ENCODE results near the gene ATP10A. TPM values are rescaled to one million over a fixed set of nuclear protein-coding genes. Genes with fewer than 3 reads are reported as not detected.

The ATP10A gene, protein sequence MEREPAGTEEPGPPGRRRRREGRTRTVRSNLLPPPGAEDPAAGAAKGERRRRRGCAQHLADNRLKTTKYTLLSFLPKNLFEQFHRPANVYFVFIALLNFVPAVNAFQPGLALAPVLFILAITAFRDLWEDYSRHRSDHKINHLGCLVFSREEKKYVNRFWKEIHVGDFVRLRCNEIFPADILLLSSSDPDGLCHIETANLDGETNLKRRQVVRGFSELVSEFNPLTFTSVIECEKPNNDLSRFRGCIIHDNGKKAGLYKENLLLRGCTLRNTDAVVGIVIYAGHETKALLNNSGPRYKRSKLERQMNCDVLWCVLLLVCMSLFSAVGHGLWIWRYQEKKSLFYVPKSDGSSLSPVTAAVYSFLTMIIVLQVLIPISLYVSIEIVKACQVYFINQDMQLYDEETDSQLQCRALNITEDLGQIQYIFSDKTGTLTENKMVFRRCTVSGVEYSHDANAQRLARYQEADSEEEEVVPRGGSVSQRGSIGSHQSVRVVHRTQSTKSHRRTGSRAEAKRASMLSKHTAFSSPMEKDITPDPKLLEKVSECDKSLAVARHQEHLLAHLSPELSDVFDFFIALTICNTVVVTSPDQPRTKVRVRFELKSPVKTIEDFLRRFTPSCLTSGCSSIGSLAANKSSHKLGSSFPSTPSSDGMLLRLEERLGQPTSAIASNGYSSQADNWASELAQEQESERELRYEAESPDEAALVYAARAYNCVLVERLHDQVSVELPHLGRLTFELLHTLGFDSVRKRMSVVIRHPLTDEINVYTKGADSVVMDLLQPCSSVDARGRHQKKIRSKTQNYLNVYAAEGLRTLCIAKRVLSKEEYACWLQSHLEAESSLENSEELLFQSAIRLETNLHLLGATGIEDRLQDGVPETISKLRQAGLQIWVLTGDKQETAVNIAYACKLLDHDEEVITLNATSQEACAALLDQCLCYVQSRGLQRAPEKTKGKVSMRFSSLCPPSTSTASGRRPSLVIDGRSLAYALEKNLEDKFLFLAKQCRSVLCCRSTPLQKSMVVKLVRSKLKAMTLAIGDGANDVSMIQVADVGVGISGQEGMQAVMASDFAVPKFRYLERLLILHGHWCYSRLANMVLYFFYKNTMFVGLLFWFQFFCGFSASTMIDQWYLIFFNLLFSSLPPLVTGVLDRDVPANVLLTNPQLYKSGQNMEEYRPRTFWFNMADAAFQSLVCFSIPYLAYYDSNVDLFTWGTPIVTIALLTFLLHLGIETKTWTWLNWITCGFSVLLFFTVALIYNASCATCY (N-terminal part only)
- polyA plus RNA-seq (2013, experiment 1 of 4) = 0.41 TPM
- polyA plus RNA-seq (2013, experiment 2 of 4) = 0.27 TPM
- 0.27 TPM for polyA plus RNA-seq (2013, experiment 3 of 4)
- polyA plus RNA-seq (2013, experiment 4 of 4) = 0.45 TPM

DNA sequence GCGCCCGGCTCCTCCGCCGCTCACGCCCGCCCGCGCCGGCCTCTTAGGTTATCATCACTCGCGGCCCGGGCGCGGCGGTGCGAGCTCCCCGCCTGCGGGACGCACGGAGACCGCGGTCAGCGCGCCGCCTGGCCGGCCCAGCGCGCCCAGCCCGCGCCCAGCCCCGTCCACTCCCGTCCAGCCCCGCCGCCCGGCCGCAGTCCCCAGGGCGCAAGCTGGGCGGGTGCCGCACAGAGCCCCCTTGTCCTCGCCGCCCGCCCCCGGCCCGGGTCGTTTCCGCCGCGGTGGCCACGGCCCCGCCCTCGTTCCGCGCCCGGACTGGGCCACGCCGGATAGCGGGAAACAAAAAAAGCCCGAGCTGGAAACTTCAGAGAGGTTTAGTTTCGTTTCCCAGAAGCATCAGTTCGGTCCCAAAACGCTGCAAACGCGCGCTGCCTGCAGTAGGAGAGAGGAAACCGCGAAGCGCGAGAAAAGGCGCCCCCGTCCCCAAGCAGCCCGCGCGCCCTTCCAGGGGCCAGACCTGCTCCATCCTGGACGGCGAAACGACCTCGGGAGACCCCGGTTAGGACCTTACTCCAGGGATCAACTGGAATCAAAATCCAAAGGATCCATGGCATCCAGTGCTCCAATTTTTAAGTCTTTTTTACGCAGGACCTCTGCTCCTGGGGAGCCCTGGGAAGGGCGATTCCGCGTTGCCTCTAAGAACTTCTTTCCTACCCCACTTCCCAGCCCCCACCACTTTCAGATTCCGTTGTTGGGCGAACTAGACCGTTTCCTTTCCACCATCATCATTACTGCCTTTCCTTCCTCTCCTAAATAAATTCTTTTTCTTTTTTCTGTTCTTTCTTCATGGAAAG, at the start of gene ATP10A:
ATP10A (minus strand) TSS at position 217 of the 857 bp plus-strand sequence. CDS start 231 bp downstream, outside the sequence.
- WGBS, 2 experiments = 1 to 2% methylated on average over 85 of the region's 85 CpGs
- Histone ChIP-seq H3K27me3 (ENCODE audit: control insufficient read depth, insufficient read depth, low read length, poor library complexity, severe bottlenecking) (peaks cover 56% of the 10 kb centered on the region), H3K4me3 (ENCODE audit: insufficient read depth, low read depth, low read length) (peak within 1 kb of the TSS; percentile 39), H3K27ac (ENCODE audit: insufficient read depth, low read depth, low read length, poor library complexity, severe bottlenecking) (no peak within 1 kb of the TSS), H3K4me1 (ENCODE audit: control insufficient read depth, insufficient read depth, low read length) (peaks cover 3% of the 10 kb centered on the region), H3K9me3 (ENCODE audit: control insufficient read depth, low read length) (no peaks in the 10 kb centered on the region), H3K36me3 (ENCODE audit: control insufficient read depth, insufficient read depth, low read length) (no peaks in the 10 kb centered on the region)

DNA sequence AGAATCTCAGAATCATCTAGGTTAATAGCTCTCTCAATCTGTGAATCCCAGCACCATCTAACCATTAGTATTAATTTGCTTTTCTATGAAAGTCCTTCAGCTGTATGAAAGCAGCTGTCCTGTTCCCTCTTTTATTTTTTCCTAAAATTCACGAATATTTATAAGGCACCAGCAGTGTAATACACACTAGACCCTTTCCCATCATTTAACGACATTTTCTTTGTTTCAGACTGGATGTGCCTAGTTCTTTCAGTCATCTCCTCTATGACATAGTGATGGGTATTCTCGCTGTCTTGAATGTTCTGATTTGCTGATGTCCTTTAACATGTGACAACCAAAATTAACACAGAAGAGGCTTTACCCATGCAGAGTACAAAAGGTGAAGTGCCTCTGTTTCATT, 48.9 kb upstream of the ATP10A start:
- Histone ChIP-seq H3K9me3 (ENCODE audit: control insufficient read depth, low read length) (no peaks in the 10 kb centered on the region), H3K4me3 (ENCODE audit: insufficient read depth, low read depth, low read length) (no peak overlapping the region), H3K27me3 (ENCODE audit: control insufficient read depth, insufficient read depth, low read length, poor library complexity, severe bottlenecking) (no peaks in the 10 kb centered on the region), H3K4me1 (ENCODE audit: control insufficient read depth, insufficient read depth, low read length) (no peaks in the 10 kb centered on the region), H3K27ac (ENCODE audit: insufficient read depth, low read depth, low read length, poor library complexity, severe bottlenecking) (no peak overlapping the region), H3K36me3 (ENCODE audit: control insufficient read depth, insufficient read depth, low read length) (no peaks in the 10 kb centered on the region)
- 86 to 92% methylated on average over 3 of the region's 3 CpGs for WGBS, 2 experiments

DNA sequence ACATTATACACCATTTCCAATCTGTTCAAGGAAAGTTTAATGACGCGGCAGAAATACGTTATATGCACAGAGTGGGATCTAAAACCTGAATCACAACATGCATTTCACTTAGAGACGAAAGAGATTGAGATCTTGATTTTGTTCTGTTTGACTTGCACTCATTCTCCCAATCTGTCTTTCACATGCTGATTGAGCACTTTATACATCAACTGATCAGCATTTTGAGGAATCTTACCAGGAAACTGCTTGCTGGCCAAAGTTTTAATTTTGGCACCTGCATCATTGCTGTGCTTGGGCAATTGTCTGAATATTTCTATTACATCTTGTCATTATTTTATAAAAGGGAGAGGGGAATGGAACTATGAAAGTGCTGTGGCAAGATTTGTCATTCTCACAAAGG, 47.7 kb upstream of the ATP10A start:
- Histone ChIP-seq H3K36me3 (ENCODE audit: control insufficient read depth, insufficient read depth, low read length) (no peaks in the 10 kb centered on the region), H3K4me3 (ENCODE audit: insufficient read depth, low read depth, low read length) (no peak overlapping the region), H3K4me1 (ENCODE audit: control insufficient read depth, insufficient read depth, low read length) (no peaks in the 10 kb centered on the region), H3K9me3 (ENCODE audit: control insufficient read depth, low read length) (no peaks in the 10 kb centered on the region), H3K27ac (ENCODE audit: insufficient read depth, low read depth, low read length, poor library complexity, severe bottlenecking) (no peak overlapping the region), H3K27me3 (ENCODE audit: control insufficient read depth, insufficient read depth, low read length, poor library complexity, severe bottlenecking) (no peaks in the 10 kb centered on the region)
- WGBS, 2 experiments = 94% methylated on average over 4 of the region's 4 CpGs

DNA sequence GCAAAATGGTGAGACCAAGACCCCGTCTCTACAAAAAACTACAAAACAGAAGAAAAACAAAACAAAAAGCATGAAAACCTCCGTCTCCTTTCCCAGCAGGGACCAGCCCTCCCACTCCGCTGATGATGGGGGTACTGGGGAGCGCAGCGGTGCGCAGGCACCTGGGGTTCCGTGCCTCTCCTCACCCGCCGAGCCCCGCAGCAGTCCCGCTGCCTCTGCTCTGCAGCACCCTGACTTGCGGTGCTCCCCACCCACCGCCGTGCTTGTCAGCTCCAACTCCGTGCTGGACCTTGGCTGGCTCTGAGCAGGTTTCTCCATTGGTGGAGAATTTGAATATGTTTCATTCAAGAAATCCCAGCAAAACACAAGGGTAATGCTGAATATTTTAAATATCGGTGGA, 46.7 kb upstream of the ATP10A start:
- WGBS, 2 experiments = 93 to 95% methylated on average over 15 of the region's 16 CpGs
- H3K27me3 ChIP-seq (ENCODE audit: control insufficient read depth, insufficient read depth, low read length, poor library complexity, severe bottlenecking) = no peaks in the 10 kb centered on the region
- no peaks in the 10 kb centered on the region for H3K4me1 ChIP-seq (ENCODE audit: control insufficient read depth, insufficient read depth, low read length)
- H3K27ac ChIP-seq (ENCODE audit: insufficient read depth, low read depth, low read length, poor library complexity, severe bottlenecking) = no peak overlapping the region
- H3K36me3 ChIP-seq (ENCODE audit: control insufficient read depth, insufficient read depth, low read length) = no peaks in the 10 kb centered on the region
- no peak overlapping the region for H3K4me3 ChIP-seq (ENCODE audit: insufficient read depth, low read depth, low read length)
- no peaks in the 10 kb centered on the region for H3K9me3 ChIP-seq (ENCODE audit: control insufficient read depth, low read length)

DNA sequence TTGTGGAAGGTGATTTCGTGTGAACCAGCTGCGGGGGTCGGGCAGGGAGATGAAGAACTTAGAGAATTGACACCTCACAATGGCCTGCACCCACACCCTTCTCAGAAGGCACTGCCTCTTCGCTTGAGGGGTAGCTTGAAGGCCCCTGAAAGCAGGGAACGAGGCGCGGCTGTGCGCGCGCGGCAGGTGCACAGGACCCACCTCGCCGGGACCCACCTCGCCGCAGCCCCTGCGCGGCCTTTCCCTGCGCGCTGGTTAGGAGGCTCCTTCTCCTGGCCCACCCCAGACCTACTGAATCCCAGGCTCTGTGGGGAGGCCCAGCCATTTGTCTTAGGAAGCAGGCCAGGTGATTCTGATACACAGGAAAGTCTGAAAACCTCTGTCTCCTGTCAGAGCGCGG, 46.2 kb upstream of the ATP10A start:
- WGBS, 2 experiments = 84 to 87% methylated on average over 21 of the region's 21 CpGs
- no peaks in the 10 kb centered on the region for H3K27me3 ChIP-seq (ENCODE audit: control insufficient read depth, insufficient read depth, low read length, poor library complexity, severe bottlenecking)

DNA sequence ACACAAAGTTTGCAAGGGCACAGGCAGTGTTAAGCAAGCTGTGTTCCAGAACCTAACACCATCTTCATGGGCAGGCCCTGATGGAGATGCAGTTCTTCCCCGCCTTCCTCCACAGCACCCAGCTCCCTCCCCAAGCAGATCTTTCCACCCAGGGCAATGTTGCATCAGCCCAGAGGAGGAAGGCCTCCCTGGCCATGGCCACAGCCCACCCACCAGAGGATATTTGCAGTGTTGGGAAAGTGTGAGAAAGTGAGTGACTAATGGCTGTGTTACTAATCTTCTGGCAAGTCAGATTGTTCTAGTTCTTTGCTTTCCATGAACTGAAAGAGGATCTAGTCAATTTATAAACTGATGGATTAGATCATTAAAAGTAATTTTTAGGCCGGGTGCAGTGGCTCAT, 42.0 kb upstream of the ATP10A start:
- Histone ChIP-seq H3K27ac (ENCODE audit: insufficient read depth, low read depth, low read length, poor library complexity, severe bottlenecking) (no peak overlapping the region), H3K9me3 (ENCODE audit: control insufficient read depth, low read length) (no peaks in the 10 kb centered on the region), H3K4me3 (ENCODE audit: insufficient read depth, low read depth, low read length) (no peak overlapping the region), H3K36me3 (ENCODE audit: control insufficient read depth, insufficient read depth, low read length) (no peaks in the 10 kb centered on the region), H3K27me3 (ENCODE audit: control insufficient read depth, insufficient read depth, low read length, poor library complexity, severe bottlenecking) (no peaks in the 10 kb centered on the region), H3K4me1 (ENCODE audit: control insufficient read depth, insufficient read depth, low read length) (no peaks in the 10 kb centered on the region)
- 90 to 93% methylated on average over 2 of the region's 2 CpGs for WGBS, 2 experiments

More for the DNA sequence above, 46.2 kb upstream of the ATP10A start:
- Histone ChIP-seq H3K9me3 (ENCODE audit: control insufficient read depth, low read length) (no peaks in the 10 kb centered on the region), H3K36me3 (ENCODE audit: control insufficient read depth, insufficient read depth, low read length) (no peaks in the 10 kb centered on the region), H3K4me3 (ENCODE audit: insufficient read depth, low read depth, low read length) (no peak overlapping the region), H3K4me1 (ENCODE audit: control insufficient read depth, insufficient read depth, low read length) (no peaks in the 10 kb centered on the region), H3K27ac (ENCODE audit: insufficient read depth, low read depth, low read length, poor library complexity, severe bottlenecking) (no peak overlapping the region)

DNA sequence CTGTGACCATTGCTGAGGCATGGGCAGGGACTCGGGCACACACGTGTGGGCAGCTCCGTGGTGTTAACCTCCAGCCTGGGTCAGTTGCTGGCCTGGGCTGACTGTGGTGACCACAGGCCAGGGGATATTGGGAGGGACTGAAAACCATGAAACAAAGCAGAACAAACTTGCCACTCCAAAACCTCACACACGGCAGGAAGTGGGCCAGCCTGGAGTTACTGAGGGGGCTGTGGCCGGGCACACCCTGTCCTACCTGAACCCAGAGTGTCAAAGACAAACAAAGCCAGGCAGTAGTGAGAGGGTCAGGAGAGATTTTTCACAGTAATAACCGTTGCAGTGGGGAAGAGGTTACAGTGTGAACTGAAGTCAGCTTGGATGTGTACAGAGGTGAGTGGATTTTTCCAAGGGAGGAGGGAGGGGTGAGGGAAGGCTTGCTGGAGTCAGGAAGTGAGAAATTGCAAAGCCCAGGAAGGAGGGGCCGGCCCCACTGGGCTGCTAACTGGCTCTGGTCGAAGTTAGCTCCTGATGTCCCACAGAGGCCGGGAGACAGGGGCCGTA, 40.0 kb upstream of the ATP10A start:
- Histone ChIP-seq H3K36me3 (ENCODE audit: control insufficient read depth, insufficient read depth, low read length) (no peaks in the 10 kb centered on the region), H3K9me3 (ENCODE audit: control insufficient read depth, low read length) (no peaks in the 10 kb centered on the region), H3K27me3 (ENCODE audit: control insufficient read depth, insufficient read depth, low read length, poor library complexity, severe bottlenecking) (no peaks in the 10 kb centered on the region), H3K27ac (ENCODE audit: insufficient read depth, low read depth, low read length, poor library complexity, severe bottlenecking) (no peak overlapping the region), H3K4me3 (ENCODE audit: insufficient read depth, low read depth, low read length) (no peak overlapping the region), H3K4me1 (ENCODE audit: control insufficient read depth, insufficient read depth, low read length) (no peaks in the 10 kb centered on the region)
- WGBS, 2 experiments = 89 to 90% methylated on average over 10 of the region's 10 CpGs

DNA sequence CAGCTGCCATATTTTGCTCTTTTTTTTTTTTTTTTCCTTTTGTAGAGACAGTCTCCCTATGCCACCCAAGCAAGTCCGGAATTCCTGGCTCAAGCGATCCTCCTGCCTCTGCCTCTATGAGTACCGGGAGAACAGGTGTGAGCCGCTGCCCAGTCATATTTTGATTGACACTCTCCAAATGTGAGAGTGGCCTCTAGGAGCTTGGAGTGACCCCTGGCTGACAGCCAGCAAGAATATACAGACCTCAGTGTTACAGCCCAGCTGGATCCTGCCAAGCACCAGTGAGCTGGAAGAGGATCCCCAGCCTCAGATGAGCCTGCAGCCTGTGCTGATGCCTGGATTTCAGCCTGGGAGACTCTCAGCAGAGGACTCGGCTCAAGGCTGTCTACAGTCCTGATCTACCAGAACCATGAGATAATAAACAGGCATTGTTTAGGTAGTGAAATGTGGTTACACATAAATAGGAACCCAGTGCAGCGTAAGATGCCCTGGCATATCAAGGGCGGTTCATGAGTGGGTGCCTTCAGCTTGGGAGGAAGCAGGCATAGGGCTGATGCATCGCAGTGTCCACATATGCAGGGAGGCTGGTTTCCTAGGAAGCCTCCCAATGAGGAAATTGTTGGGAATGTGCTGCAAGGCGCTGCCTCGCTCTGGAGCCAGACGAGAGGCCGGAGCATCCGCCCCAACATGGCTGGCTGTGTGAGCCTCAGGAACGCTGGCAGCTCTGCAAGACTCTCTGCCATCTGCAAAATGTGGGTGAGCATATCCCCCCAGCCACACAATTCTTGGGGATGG, 38.9 kb upstream of the ATP10A start:
- no peak overlapping the region for H3K4me3 ChIP-seq (ENCODE audit: insufficient read depth, low read depth, low read length)
- no peaks in the 10 kb centered on the region for H3K4me1 ChIP-seq (ENCODE audit: control insufficient read depth, insufficient read depth, low read length)
- WGBS, 2 experiments = 92 to 94% methylated on average over 14 of the region's 14 CpGs
- no peaks in the 10 kb centered on the region for H3K27me3 ChIP-seq (ENCODE audit: control insufficient read depth, insufficient read depth, low read length, poor library complexity, severe bottlenecking)
- H3K36me3 ChIP-seq (ENCODE audit: control insufficient read depth, insufficient read depth, low read length) = no peaks in the 10 kb centered on the region
- H3K9me3 ChIP-seq (ENCODE audit: control insufficient read depth, low read length) = no peaks in the 10 kb centered on the region
- no peak overlapping the region for H3K27ac ChIP-seq (ENCODE audit: insufficient read depth, low read depth, low read length, poor library complexity, severe bottlenecking)
